GM18505 (cell line): Measurements from ENCODE around the gene BOK.
"Not testable (repeated sequence)": the region's sequence is repeated elsewhere in the genome, so short reads cannot be mapped to it uniquely, and the experiment has no call there.

Experiments
- ATAC-seq: cut with Tn5 transposase; IDR thresholded peaks from one replicate; pipeline ENCODE4 v1.9.1; 2021; ENCODE audit not compliant: unreplicated experiment
- POLR2A ChIP-seq: IDR thresholded peaks from 4 replicates; pipeline ENCODE4 v1.6.1; 2011; ENCODE audit warnings: borderline replicate concordance; ENCODE audit not compliant: insufficient read depth, insufficient read length; ENCODE audit errors: extremely low read depth

Gene BOK

DNA sequence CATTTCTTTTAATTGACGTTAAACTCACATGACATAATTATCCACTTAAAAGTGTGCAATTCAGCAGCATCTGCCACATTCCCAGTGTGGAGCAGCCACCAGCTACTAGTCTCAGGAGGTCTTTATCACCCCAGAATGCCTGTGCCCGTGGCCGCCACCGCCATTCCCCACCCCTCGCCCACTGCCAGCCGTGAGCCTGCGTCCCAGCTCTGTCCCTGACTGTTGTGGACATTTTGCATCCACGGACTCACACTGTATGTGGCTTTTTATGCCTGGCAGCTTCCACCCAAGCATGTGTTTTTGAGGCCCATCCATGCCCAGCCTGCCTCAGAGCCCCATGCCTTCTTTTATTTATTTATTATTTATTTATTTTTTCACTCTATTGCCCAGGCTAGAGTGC, 9.2 kb downstream of the BOK start:
- TF ChIP-seq POLR2A = no peak
- no peak for ATAC-seq

DNA sequence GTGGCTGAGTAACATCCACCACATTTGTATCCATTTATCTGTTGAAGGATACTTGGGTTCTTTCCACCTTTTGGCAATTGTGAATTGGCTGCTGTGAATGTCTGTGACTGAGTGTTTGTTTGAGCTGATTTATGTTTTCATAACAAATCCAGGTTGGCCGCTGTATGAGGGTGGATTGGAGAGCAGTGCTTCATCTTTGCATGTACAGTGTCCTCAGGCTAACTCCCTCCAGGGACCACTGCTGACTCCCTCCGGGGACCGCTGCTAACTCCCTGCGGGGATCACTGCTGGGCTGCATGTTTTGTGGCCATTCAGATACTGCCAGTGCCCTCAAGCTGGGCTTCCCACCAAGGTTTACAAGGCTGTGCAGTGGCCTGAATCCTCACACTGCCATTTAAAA, 10.2 kb downstream of the BOK start:
- no peak for TF ChIP-seq POLR2A
- ATAC-seq = no peak

DNA sequence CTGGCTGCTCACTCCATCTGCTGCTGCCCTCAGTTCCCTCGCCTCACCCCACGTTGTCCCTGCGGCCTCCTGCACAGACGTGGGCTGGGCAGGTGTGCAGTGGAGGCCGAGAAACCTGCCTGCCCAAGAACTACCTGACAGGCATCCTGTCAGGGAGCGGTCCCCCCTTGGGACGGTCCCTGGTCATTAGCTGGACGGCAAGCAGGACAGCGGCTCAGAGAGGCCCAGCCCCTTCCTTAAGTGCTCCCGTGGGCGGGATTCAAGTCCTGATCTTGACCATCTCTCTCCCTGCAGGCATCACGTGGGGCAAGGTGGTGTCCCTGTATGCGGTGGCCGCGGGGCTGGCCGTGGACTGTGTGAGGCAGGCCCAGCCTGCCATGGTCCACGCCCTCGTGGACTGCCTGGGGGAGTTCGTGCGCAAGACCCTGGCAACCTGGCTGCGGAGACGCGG, 11.3 kb downstream of the BOK start:
- TF ChIP-seq POLR2A = no peak
- no peak for ATAC-seq

DNA sequence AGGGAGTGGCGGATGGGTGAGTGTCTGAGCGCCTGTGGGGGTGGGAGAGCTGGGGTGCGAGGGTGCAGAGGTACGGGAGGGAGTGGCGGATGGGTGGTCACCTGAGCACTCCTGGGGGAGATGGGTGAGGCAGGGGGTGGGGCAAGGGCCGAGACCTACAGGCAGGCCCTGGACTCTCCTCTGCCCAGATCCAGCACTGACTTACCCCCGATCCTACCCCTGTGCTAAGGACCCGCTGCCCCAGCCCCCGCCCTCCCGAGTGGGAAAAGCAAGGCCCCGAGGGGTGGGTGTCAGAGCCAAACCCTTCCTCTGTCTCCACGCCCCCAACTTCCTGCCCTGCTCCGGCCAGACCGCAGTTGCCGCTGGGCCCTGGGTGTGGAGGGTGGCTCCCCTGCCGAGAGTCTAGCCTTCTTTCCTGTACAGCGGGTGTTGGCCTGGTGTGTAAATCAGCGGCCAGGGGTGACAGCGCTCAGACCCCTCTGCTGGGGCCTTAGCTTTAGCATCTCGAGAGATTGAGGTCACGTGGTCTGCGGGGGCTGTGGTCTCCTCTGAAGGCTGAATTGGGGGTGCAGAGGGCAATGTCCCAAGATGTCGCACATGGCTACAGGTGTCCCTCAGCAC, 12.5 kb downstream of the BOK start:
- TF ChIP-seq POLR2A = no peak
- ATAC-seq = no peak

DNA sequence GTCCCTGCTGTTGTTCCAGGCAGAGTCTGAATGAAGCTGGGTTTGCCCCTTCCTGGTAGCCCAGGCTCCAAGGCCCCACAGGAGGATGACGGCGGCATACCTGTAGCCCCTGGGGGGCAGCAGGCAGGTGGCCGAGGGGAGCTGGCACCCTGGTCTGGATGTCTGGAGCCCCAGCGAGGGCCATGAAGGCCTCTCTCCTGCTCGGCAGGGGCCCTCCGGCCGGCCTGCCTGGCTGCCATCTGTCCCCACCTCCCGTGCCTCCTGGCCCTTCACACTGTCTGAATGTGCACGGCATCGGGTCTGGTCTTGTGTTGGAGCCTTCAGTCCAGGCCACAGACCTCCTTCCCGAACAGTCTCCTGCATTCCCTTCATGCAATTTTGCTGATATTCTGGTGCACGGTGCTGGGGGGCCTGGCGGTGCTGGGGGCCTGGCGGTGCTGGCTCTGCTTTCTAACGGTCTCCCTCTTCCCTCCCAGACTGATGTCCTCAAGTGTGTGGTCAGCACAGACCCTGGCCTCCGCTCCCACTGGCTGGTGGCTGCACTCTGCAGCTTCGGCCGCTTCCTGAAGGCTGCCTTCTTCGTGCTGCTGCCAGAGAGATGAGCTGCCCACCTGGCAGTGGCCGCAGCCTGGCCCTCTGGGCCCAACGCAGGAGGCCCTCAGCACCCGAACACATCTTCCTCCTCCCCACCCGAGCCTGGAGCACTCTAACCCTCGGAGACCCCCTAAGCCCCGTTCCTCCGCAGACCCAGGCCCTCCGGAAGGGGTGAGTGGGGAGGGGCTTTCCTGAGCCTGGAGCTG, 13.5 kb downstream of the BOK start:
- no peak for TF ChIP-seq POLR2A
- ATAC-seq = no peak

DNA sequence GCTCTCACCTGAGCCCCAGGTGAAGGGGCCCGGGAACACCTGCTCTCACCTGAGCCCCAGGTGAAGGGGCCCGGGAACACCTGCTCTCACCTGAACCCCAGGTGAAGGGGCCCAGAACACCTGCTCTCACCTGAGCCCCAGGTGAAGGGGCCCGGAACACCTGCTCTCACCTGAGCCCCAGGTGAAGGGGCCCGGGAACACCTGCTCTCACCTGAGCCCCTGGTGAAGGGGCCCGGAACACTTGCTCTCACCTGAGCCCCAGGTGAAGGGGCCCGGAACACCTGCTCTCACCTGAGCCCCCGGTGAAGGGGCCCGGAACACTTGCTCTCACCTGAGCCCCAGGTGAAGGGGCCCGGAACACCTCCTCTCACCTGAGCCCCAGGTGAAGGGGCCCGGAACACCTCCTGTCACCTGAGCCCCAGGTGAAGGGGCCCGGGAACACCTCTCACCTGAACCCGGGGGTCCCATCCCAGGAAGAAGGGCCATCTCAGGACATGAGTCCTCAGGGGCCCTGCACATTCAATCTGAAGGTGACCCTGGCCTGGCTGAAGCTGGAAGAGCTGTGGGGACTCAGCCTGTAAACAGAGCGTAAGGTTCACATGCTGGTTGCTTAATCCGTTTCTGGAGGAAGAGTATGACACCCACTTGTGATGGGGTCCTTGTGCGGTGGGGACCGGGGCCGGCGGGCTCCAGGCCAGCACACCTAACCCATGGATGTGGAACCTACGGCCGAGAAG, 14.5 kb downstream of the BOK start:
- not testable (repeated sequence) for ATAC-seq

DNA sequence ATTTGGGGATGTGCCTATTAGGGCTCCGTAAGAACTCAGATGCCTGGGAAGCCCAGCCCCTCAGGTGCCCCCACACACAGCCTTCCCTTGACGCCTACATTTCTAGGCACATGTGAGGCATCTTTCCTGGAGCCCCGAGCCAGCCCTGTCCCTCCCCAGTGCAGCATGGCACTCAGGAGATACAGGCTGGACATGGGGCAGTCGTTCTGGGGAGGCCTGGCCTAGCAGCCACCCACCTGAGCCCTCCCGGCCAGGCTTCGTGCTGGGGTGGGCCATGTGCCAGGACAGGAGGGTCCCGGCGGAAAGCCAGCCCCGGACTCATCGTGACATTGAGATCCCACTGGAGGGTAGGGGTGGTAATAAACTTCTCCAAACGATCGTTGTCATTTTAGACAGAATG, 15.2 kb downstream of the BOK start:
- TF ChIP-seq POLR2A = no peak
- no peak for ATAC-seq

DNA sequence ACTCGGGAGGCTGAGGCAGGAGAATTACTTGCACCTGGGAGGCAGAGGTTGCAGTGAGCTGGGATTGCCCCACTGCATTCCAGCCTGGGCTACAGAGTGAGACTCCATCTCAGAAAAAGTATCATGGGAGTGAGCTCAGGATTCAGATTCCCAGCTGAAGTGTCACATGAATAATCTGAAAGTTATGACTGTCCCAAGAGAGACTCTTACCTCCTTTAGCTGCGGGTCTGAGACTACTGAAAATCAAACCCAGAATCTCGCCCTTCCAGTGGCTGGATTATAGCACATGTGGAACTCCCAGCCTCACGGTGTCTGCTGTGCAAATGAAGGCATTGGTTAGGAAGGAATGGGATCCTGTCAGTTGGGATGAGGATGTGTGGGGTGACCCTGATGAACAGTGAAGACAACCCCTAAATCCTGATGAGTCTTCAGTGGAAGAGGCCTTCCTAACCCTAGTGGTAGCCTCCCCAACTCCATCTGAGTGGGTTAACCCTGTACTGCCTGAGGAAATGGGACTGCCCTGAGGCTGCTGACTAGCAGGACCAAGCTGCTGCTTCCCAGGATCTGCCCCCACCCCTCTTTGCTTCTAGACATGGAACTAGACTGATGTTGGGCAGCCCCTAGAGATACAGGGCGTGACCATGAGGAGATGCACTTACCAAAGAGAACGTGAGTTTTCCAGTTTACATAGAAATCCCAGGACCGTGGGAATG, 16.5 kb downstream of the BOK start:
- TF ChIP-seq POLR2A = no peak
- ATAC-seq = no peak

DNA sequence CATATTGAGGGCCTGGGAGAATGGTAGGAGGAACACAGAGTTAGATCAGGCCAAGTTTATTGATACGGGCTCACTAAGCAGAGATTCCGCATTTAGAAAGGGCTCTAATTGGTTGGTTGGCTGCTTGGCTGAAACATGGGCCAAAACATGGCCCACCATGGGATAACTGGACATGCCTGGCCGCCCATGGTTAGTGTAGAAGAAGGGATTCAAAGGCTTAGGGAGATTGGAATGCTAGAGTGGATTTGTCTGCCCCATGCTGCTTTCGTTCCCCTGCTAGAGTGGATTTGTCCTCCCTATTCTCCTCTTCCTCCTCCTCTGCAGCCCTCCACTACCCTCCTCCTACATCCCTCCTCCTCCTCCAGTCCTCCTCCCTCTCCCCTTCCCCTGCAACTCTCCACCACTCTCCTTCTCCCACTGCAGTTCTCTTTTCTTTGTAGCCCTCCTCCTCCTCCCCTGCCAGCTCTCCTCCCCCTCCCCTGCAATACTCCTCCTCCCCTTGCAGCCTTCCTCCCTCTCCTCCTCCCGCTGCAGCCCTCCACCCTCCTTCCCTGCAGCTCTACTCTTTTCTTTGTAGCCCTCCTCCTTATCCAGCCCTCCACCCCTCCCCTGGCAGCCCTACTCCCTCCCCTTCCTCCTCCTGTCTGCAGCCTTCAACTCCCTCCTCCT, 17.2 kb downstream of the BOK start:
- no peak for ATAC-seq
- no peak for TF ChIP-seq POLR2A

DNA sequence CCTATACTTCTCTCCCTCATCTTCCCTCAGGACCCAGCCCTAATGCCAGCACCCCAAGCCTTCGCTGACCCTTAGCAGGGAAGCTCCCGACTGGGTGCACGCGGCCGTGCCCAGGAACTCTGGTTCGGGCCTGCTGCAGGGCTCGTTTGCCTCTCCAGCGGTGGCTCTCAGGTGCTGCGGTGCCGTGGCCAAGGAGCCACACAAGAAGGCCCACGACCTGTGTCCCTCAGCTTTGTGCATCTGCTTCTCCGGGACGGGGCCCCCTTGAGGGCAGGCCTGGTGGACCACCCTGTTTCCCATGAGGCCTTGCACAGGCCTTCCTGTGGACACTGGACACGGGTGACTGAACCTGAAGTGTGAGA, 17.7 kb downstream of the BOK start:
- no peak for TF ChIP-seq POLR2A
- no peak for ATAC-seq

DNA sequence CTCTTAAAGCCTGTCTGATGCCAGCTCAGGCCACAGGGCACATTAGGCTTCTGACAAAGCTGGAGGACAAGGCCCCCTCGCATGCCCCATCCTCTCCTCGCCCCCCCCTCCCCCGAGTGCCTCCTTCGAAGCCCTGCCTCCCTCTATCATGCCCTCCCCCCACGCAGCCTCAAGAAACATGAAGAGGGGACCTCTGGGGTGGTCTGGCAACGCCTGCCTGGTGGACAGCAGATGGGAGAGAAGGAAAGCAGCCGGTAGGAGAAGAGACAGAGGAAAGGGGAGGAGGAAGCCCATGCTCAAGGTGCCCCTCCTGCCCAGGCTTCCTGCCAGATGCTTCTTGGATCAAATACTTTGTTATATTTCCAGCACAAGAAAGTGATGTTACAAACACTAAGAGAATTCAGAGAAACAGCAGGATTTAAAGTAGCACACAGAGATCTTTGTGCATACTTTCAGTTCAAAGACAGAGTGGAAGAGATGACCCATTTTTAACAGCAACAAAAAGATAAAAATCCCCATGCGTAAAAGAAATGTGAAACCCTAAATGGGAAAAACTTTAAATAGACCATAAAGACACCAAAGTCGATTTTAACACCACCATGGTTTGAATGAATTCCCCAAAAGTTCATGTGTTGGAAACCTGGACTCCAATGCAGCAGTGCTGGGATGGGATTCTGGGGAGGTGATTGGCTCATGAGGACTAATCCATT, 19.0 kb downstream of the BOK start:
- no peak for TF ChIP-seq POLR2A
- ATAC-seq = no peak

DNA sequence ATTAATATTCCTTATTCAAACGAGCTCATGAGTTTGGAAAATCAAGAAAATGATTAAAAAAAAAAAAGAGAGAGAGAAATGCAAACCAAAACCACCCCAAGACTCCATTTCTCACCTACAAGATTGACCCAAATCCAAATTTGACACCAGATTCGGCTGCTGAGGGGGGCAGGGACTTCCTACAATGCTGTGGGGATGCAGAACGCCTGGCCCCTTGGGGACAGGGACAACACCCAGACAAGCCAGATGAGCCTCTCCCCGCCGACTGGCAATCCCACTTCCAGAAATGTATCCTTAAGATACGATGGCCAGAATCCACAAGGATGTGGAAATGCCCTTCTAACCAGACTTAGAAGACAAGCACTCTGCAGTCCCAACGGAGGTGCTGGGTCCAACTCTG, 20.7 kb downstream of the BOK start:
- no peak for ATAC-seq
- no peak for TF ChIP-seq POLR2A

DNA sequence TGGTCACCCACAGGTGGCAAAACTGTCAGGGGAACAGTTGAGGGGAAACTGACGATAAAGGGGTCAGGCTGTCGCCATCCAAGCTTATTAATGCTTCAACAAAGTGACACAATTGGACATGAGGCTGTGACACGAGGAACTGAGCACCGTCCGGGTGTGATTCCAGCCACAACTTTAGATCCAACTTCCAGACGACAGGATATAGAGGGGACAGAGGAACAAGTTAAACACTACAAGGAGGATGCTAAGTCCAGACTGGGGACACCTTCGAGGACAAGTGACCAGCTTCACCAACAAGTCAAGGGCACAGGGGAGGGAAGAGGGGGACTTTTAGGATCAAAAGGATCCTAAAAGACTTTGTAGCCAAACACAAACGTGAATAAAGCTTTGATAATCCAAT, 23.8 kb downstream of the BOK start:
- no peak for TF ChIP-seq POLR2A

DNA sequence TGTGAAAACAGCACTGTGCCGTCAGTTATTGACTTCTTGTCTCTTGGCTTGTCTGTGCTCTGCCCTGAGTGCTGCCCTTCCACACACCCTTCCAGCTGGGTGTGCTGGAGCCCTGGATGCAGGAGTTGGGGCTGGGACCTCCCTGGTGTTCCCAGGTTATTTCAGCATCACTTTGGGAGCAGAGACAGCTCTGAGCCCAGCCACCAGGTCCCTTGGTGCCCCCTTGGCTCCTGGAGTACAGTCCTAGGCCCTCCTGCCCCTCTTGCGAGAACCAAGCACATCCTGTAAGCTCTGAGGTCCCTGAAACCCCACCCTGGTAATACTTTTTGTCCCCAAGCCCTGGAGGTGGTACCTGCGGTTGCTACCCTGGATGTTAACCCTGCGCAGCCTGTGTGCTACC, 24.3 kb downstream of the BOK start:
- ATAC-seq = no peak
- TF ChIP-seq POLR2A = no peak

More for the DNA sequence above, 23.8 kb downstream of the BOK start:
- ATAC-seq = no peak
